ENCODE results near the gene VAMP1. TPM values are rescaled to one million over a fixed set of nuclear protein-coding genes. Genes with fewer than 3 reads are reported as not detected.
"Not testable (repeated sequence)": the region's sequence is repeated elsewhere in the genome, so short reads cannot be mapped to it uniquely, and the experiment has no call there.

The VAMP1 gene
- total and polyA plus RNA-seq, 9 of the 15 experiments (the other 6 are each of a cell fraction or from before 2014, with no cell fraction given): 0.76 to 13.2 (median 4.2) TPM

DNA sequence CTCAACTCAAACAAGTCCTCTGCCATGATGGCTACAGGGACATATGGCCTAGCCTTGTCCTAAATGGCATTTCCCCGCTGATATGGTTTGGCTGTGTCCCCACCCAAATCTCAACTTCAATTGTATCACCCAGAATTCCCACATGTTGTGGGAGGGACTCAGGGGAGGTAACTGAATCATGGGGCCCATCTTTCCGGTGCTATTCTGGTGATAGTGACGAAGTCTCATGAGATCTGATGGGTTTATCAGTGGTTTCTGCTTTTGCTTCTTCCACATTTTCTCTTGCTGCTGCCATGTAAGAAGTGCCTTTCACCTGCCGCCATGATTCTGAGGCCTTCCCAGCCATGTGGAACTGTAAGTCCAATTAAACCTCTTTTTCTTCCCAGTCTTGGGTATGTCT is 3.7 kb downstream of the VAMP1 start:
- H3K27ac ChIP-seq (ENCODE audit: extremely low read depth, low read depth, low read length); H3K27me3 ChIP-seq (ENCODE audit: control insufficient read depth in 2 of 2, insufficient read depth in 2 of 2, low read length in 2 of 2); H3K9ac ChIP-seq (ENCODE audit: insufficient read depth in 1 of 2, low read depth in 2 of 2, low read length in 2 of 2); intact Hi-C loops (cut with micrococcal nuclease); DNase-seq (ENCODE audit: extremely low read depth in 1 of 4, low spot score in 3 of 4); H3K4me2 ChIP-seq (ENCODE audit: insufficient read depth, low read length); H3K9me1 ChIP-seq (ENCODE audit: control insufficient read depth, insufficient read depth, low read length); H3K4me3 ChIP-seq; BruUV-seq (replicated peaks); H3K79me2 ChIP-seq (ENCODE audit: control insufficient read depth, insufficient read depth, low read length); H4K20me1 ChIP-seq (replicated peaks; ENCODE audit: control insufficient read depth, insufficient read depth, low read length); ATAC-seq; FAIRE-seq; H3K9me3 ChIP-seq (replicated peaks; ENCODE audit: control insufficient read depth, insufficient read depth, low read depth, low read length); H2AFZ ChIP-seq (ENCODE audit: low read depth, low read length): not testable (repeated sequence)
- WGBS (ENCODE audit: insufficient coverage, low coverage, missing lambda C conversion rate): 84% methylated on average over 4 of the region's 4 CpGs
- Histone ChIP-seq H3K4me1 (replicated peaks in 1 of 2; ENCODE audit: control insufficient read depth in 2 of 2, insufficient read depth in 2 of 2, low read length in 2 of 2) (peaks cover 12 to 19% of the 10 kb centered on the region in 2 experiments; a peak in 4 of 5 replicates), H3K36me3 (ENCODE audit: control insufficient read depth, insufficient read depth, low read length) (peaks cover 14% of the 10 kb centered on the region; the same call in 2 of the 3 replicates)
- POLR2A ChIA-PET: interaction anchor here (0.5 kb wide), 1 partner anchor 24 kb away, joined by 3 read pairs; no protein-coding TSS in a partner anchor
- CTCF ChIA-PET (ENCODE audit: low intra/inter-chr PET ratio): interaction anchor here (0.6 to 3.1 kb wide), 3 partner anchors 24 to 143 kb away, joined by 4 to 19 read pairs (median 9); no protein-coding TSS in a partner anchor
- in situ Hi-C loops (cut with MboI): loop anchor here (25.0 kb wide), 1 partner anchor 404 kb away; no protein-coding TSS in a partner anchor

DNA sequence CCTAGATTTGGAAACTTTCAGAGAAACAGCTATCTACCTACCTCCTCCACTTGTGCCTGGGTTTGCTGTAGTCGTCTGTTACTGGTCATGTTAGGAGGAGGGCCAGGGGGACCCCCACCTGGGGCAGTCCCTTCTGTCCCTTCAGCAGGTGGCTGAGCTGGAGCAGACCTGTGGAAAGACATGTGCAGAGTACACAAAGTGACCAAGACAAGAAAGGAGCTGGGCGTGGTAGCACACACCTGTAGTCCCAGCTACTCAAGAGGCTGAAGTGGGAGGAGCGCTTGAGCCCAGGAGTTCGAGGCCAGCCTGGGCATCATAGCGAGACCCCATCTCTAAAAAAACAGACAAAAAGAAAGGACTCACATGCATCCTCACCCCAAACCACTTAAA is 4.3 kb downstream of the VAMP1 start:
- Histone ChIP-seq H3K27me3 (ENCODE audit: control insufficient read depth in 2 of 2, insufficient read depth in 2 of 2, low read length in 2 of 2) (no peaks in the 10 kb centered on the region), H3K9ac (ENCODE audit: insufficient read depth in 1 of 2, low read depth in 2 of 2, low read length in 2 of 2) (no peak overlapping the region), H3K9me1 (ENCODE audit: control insufficient read depth, insufficient read depth, low read length) (no peaks in the 10 kb centered on the region), H2AFZ (ENCODE audit: low read depth, low read length) (no peak overlapping the region), H4K20me1 (replicated peaks; ENCODE audit: control insufficient read depth, insufficient read depth, low read length) (no peaks in the 10 kb centered on the region), H3K27ac (ENCODE audit: extremely low read depth, low read depth, low read length) (no peak overlapping the region), H3K4me1 (replicated peaks in 1 of 2; ENCODE audit: control insufficient read depth in 2 of 2, insufficient read depth in 2 of 2, low read length in 2 of 2) (peaks cover 10 to 16% of the 10 kb centered on the region in 2 experiments; a peak in 4 of 5 replicates), H3K9me3 (replicated peaks; ENCODE audit: control insufficient read depth, insufficient read depth, low read depth, low read length) (no peaks in the 10 kb centered on the region), H3K36me3 (ENCODE audit: control insufficient read depth, insufficient read depth, low read length) (peaks cover 14% of the 10 kb centered on the region; the same call in 2 of the 3 replicates), H3K79me2 (ENCODE audit: control insufficient read depth, insufficient read depth, low read length) (no peaks in the 10 kb centered on the region; the same call in 2 of the 3 replicates), H3K4me3 (no peak overlapping the region), H3K4me2 (ENCODE audit: insufficient read depth, low read length) (no peak overlapping the region)
- in situ Hi-C loops (cut with MboI) (loop anchor here (25.0 kb wide), 1 partner anchor 404 kb away; no protein-coding TSS in a partner anchor), intact Hi-C loops (cut with micrococcal nuclease) (no loop called here)
- no peak for ATAC-seq
- no peak for DNase-seq (ENCODE audit: extremely low read depth in 1 of 4, low spot score in 3 of 4)
- no peak for FAIRE-seq
- 66% methylated on average over 3 of the region's 5 CpGs for WGBS (ENCODE audit: insufficient coverage, low coverage, missing lambda C conversion rate)
- CTCF ChIA-PET (ENCODE audit: low intra/inter-chr PET ratio): interaction anchor here (0.8 to 3.1 kb wide), 6 partner anchors 42 to 271 kb away, joined by 3 to 19 read pairs (median 9); no protein-coding TSS in a partner anchor
- POLR2A ChIA-PET: interaction anchor here (0.5 to 0.9 kb wide), 4 partner anchors 11 to 30 kb away, joined by 3 to 4 read pairs (median 3); no protein-coding TSS in a partner anchor
- BruUV-seq (replicated peaks): no TSS peak
- TF ChIP-seq IRF2 (CRISPR knock-in tag; IDR thresholded peaks at IDR 0.05) (no peak), ZNF644 (tag; IDR thresholded peaks at IDR 0.05; ENCODE audit: low read depth) (no peak), U2AF2 (optimal IDR thresholded peaks at IDR 0.05; ENCODE audit: low read depth, low read length) (no peak), TARDBP (IDR thresholded peaks at IDR 0.05) (no peak)
- TF ChIP-seq, protein P1, sequence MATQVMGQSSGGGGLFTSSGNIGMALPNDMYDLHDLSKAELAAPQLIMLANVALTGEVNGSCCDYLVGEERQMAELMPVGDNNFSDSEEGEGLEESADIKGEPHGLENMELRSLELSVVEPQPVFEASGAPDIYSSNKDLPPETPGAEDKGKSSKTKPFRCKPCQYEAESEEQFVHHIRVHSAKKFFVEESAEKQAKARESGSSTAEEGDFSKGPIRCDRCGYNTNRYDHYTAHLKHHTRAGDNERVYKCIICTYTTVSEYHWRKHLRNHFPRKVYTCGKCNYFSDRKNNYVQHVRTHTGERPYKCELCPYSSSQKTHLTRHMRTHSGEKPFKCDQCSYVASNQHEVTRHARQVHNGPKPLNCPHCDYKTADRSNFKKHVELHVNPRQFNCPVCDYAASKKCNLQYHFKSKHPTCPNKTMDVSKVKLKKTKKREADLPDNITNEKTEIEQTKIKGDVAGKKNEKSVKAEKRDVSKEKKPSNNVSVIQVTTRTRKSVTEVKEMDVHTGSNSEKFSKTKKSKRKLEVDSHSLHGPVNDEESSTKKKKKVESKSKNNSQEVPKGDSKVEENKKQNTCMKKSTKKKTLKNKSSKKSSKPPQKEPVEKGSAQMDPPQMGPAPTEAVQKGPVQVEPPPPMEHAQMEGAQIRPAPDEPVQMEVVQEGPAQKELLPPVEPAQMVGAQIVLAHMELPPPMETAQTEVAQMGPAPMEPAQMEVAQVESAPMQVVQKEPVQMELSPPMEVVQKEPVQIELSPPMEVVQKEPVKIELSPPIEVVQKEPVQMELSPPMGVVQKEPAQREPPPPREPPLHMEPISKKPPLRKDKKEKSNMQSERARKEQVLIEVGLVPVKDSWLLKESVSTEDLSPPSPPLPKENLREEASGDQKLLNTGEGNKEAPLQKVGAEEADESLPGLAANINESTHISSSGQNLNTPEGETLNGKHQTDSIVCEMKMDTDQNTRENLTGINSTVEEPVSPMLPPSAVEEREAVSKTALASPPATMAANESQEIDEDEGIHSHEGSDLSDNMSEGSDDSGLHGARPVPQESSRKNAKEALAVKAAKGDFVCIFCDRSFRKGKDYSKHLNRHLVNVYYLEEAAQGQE (IDR thresholded peaks at IDR 0.05; ENCODE audit: borderline replicate concordance): no peak
- TF ChIP-seq, protein P1 (CRISPR knock-in tag; IDR thresholded peaks at IDR 0.05; ENCODE audit: low read depth): no peak
